SK-N-SH (cell line): Measurements from ENCODE around the gene RAB30. TPM values are rescaled to one million over a fixed set of nuclear protein-coding genes. Genes with fewer than 3 reads are reported as not detected.

Source experiments
- CTCF ChIA-PET: fragments of 300-600, 350-600 bp; formaldehyde crosslinking; extraction: SDS; loops from one replicate; lab custom pipeline; 2021; lab: Yijun Ruan, JAX
- POLR2A ChIA-PET: fragments of 350-600 bp; sonication (Branson Sonifier 250); formaldehyde crosslinking; extraction: SDS; loops from one replicate; lab custom pipeline; 2020; ENCODE audit warnings: antibody characterized with exemption, inconsistent platforms; lab: Yijun Ruan, JAX
- DNase-seq: peaks from one replicate; pipeline ENCODE4 v3.0.0; 2012
- H2AFZ ChIP-seq: fragments of 200-600 bp; sonication (generic); 2 replicates; pipeline ENCODE4 v1.8.1; 2016; ENCODE audit warnings: antibody characterized with exemption, mild to moderate bottlenecking, low read depth
- H3F3A ChIP-seq: fragments of 200-600 bp; sonication (generic); replicated peaks from 2 replicates; pipeline ENCODE3; 2016; ENCODE audit warnings: antibody characterized with exemption, mild to moderate bottlenecking; ENCODE audit not compliant: insufficient read depth
- H3K27ac ChIP-seq, 2 experiments: fragments of 200-500 bp in 1 of 2; fragments of 200-600 bp in 1 of 2; sonication (Bioruptor generic) in 1 of 2; sonication (generic), shearing (Covaris generic) in 1 of 2; 2 replicates each; pipeline versions ENCODE4 v1.5.1 to v1.6.1; 2014 to 2016; ENCODE audit warnings: low read depth in 2 of 2, inconsistent platforms in 1 of 2, low read length in 1 of 2, mild to moderate bottlenecking in 1 of 2, mixed read lengths in 1 of 2
- H3K27me3 ChIP-seq: fragments of 200-600 bp; sonication (generic), shearing (Covaris generic); 2 replicates; pipeline ENCODE4 v1.6.1; 2016; ENCODE audit warnings: mixed run types; ENCODE audit not compliant: insufficient read depth
- H3K36me3 ChIP-seq, 2 experiments: fragments of 200-500 bp in 1 of 2; fragments of 200-600 bp in 1 of 2; sonication (Bioruptor generic) in 1 of 2; sonication (generic) in 1 of 2; replicated peaks in 1 of 2; 2 replicates each; pipeline versions ENCODE3 to v1.5.1; 2014 to 2016; ENCODE audit warnings: low read length in 1 of 2, mild to moderate bottlenecking in 1 of 2; ENCODE audit not compliant: insufficient read depth in 2 of 2, control insufficient read depth in 1 of 2
- H3K4me1 ChIP-seq, 2 experiments: fragments of 200-500 bp in 1 of 2; fragments of 200-600 bp in 1 of 2; sonication (Bioruptor generic) in 1 of 2; sonication (generic), shearing (Covaris generic) in 1 of 2; 2 replicates each; pipeline versions ENCODE4 v1.5.1 to v1.6.1; 2014 to 2016; ENCODE audit warnings: low read depth in 1 of 2, low read length in 1 of 2, mixed run types in 1 of 2; ENCODE audit not compliant: insufficient read depth in 2 of 2, control insufficient read depth in 1 of 2
- H3K4me2 ChIP-seq: fragments of 200-600 bp; sonication (generic), shearing (Covaris generic); 2 replicates; pipeline ENCODE4 v1.6.1; 2017; ENCODE audit warnings: mixed run types
- H3K4me3 ChIP-seq, 2 experiments: fragments of 200-500 bp in 1 of 2; fragments of 200-600 bp in 1 of 2; sonication (Bioruptor generic) in 1 of 2; sonication (generic), shearing (Covaris generic) in 1 of 2; 2 replicates each; pipeline versions ENCODE4 v1.5.1 to v1.8.1; 2014 to 2016; ENCODE audit warnings: low read depth in 2 of 2, inconsistent platforms in 1 of 2, low read length in 1 of 2, mild to moderate bottlenecking in 1 of 2, mixed read lengths in 1 of 2, moderate library complexity in 1 of 2
- H3K79me2 ChIP-seq: fragments of 200-600 bp; sonication (generic); 2 replicates; pipeline ENCODE4 v1.8.1; 2017; ENCODE audit warnings: mild to moderate bottlenecking; ENCODE audit not compliant: insufficient read depth
- H3K9ac ChIP-seq: fragments of 200-600 bp; sonication (generic); 2 replicates; pipeline ENCODE4 v1.6.1; 2017; ENCODE audit warnings: mixed run types
- H3K9me2 ChIP-seq: fragments of 200-600 bp; sonication (generic); 2 replicates; pipeline ENCODE4 v1.6.1; 2017; ENCODE audit warnings: mixed run types
- H3K9me3 ChIP-seq: fragments of 200-600 bp; sonication (generic); 2 replicates; pipeline ENCODE4 v1.6.1; 2017; ENCODE audit warnings: mixed run types, mild to moderate bottlenecking, moderate library complexity
- H4K20me1 ChIP-seq: fragments of 200-600 bp; sonication (generic); 2 replicates; pipeline ENCODE4 v1.6.1; 2017; ENCODE audit warnings: mild to moderate bottlenecking, mixed run types; ENCODE audit not compliant: insufficient read depth
- EP300 ChIP-seq, 2 experiments: IDR thresholded peaks; 2 replicates each; pipeline versions ENCODE4 v1.4.0 to v1.6.1; 2012; ENCODE audit warnings: borderline replicate concordance in 1 of 2, low read depth in 1 of 2, low read length in 1 of 2
- FOXM1 ChIP-seq: IDR thresholded peaks from 2 replicates; pipeline ENCODE4 v1.4.0; 2012; ENCODE audit warnings: low read depth, mild to moderate bottlenecking
- GABPA ChIP-seq: IDR thresholded peaks from 2 replicates; pipeline ENCODE4 v1.4.0; 2012; ENCODE audit warnings: low read depth, mild to moderate bottlenecking
- GATA2 ChIP-seq: sonication (generic); formaldehyde crosslinking; IDR thresholded peaks from 2 replicates; pipeline ENCODE4 v1.5.0; 2020; ENCODE audit warnings: mild to moderate bottlenecking, missing genetic modification reagents
- NFIC ChIP-seq: IDR thresholded peaks from 2 replicates; pipeline ENCODE4 v1.4.0; 2012; ENCODE audit warnings: borderline replicate concordance
- POLR2AphosphoS5 ChIP-seq: IDR thresholded peaks from 2 replicates; pipeline ENCODE4 v1.6.1; 2012; ENCODE audit warnings: low read depth, low read length
- RCOR1 ChIP-seq: fragments of 150-350 bp; IDR thresholded peaks from 2 replicates; pipeline ENCODE4 v1.6.1; 2017; ENCODE audit warnings: antibody characterized with exemption, low read length
- SIN3A ChIP-seq: IDR thresholded peaks from 2 replicates; pipeline ENCODE4 v1.6.1; 2012; ENCODE audit warnings: low read depth, mild to moderate bottlenecking, low read length, moderate library complexity, borderline replicate concordance
- TCF12 ChIP-seq: IDR thresholded peaks from 2 replicates; pipeline ENCODE4 v1.4.0; 2012
- WGBS: methylation state at CpG from one replicate; pipeline ENCODE4 v1.1.6; 2017; ENCODE audit warnings: low lambda C conversion rate; 5-methylcytosine and 5-hydroxymethylcytosine counted together
- polyA plus RNA-seq, 3 experiments: library from polyadenylated mRNA; depleted of rRNA; stranded (reverse); fragments of >200 nt; gene quantifications; 2 replicates each; pipeline ENCODE4 v1.2.3, GENCODE V29; 2012
- TF ChIP-seq, protein P1 (sequence below): fragments of 200-600 bp; sonication (generic); IDR thresholded peaks from 2 replicates; pipeline ENCODE4 v1.6.1; 2017; ENCODE audit warnings: antibody characterized with exemption, mild to moderate bottlenecking, moderate library complexity

RAB30 gene
- polyA plus RNA-seq, 1 of the 3 experiments (the other 2 are of a cell fraction) = 3.3 TPM

DNA sequence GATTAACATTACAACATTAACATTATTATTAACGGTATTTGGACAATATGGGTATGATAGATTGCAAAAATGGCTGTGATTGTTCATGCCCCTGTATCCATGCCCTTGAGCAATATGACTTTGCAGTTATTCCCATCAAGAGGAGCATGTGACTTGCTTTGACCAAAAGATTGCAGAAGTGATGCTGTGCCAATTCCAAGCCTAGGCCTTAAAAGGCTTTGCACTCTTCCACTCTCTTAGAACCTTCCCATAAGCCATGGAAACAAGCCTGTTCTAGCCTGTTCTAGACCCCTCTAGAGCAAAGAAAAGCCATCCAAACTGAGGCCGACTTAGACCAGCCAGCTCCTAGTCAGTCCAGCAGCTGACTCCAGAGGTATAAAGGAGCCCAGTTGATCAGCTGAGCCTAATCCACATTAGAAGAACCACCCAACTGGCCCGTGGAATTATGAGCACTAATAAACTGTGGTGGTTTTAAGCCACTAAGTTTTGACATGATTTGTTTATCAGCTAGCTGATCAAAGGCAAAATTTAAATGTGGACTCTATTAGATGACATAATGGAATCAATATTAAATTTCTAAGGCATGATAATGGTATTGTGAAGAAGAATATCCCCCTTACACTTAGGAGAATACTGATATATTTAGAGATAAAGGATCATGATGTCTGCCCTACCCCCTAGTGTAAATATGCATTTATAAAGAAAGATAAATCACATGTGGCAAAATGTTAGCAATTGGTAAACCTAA, 28.6 kb downstream of the RAB30 start:
- POLR2A ChIA-PET = no interaction called here
- peaks cover 43% of the 10 kb centered on the region for H3K79me2 ChIP-seq

DNA sequence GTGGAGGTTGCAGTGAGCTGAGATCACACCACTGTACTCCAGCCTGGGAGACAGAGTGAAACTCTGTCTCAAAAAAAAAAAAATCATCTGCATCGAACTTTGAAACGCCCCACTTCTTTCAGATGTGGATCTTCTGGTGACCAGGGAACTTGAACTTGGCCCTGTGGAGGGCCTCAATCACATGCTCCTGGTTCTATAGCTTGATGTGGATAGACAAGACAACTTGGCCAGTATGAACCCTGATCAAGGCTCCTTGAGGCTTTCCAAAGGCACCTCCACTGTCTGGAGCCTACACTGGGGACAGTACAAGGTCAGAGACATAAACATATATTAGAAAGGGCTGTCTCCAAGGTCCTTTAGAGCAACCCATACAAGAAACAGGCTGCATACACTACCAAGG, 30.6 kb downstream of the RAB30 start:
- H3K27ac ChIP-seq = no peak overlapping the region
- H2AFZ ChIP-seq = no peak overlapping the region
- H3K4me3 ChIP-seq = no peak overlapping the region
- no peak overlapping the region for H3K9ac ChIP-seq
- H3F3A ChIP-seq = peaks cover 14% of the 10 kb centered on the region
- H3K4me1 ChIP-seq = peaks cover 8 to 16% of the 10 kb centered on the region in 2 experiments; a peak in 2 of 4 replicates
- CTCF ChIA-PET = interaction anchor here (1.2 kb wide), 1 partner anchor 11 kb away, joined by 4 read pairs; no protein-coding TSS in a partner anchor
- no peak for DNase-seq
- peaks cover 36% of the 10 kb centered on the region for H3K79me2 ChIP-seq
- no peak overlapping the region for H3K4me2 ChIP-seq
- H4K20me1 ChIP-seq = no peaks in the 10 kb centered on the region
- H3K9me3 ChIP-seq = no peaks in the 10 kb centered on the region
- TF ChIP-seq POLR2AphosphoS5 (no peak), GABPA (no peak), NFIC (no peak)
- TF ChIP-seq, protein P1, sequence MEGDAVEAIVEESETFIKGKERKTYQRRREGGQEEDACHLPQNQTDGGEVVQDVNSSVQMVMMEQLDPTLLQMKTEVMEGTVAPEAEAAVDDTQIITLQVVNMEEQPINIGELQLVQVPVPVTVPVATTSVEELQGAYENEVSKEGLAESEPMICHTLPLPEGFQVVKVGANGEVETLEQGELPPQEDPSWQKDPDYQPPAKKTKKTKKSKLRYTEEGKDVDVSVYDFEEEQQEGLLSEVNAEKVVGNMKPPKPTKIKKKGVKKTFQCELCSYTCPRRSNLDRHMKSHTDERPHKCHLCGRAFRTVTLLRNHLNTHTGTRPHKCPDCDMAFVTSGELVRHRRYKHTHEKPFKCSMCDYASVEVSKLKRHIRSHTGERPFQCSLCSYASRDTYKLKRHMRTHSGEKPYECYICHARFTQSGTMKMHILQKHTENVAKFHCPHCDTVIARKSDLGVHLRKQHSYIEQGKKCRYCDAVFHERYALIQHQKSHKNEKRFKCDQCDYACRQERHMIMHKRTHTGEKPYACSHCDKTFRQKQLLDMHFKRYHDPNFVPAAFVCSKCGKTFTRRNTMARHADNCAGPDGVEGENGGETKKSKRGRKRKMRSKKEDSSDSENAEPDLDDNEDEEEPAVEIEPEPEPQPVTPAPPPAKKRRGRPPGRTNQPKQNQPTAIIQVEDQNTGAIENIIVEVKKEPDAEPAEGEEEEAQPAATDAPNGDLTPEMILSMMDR = no peak
- H3K9me2 ChIP-seq = no peaks in the 10 kb centered on the region
- H3K36me3 ChIP-seq = no peaks in the 10 kb centered on the region
- WGBS = 91% methylated on average over 2 of the region's 2 CpGs
- no peaks in the 10 kb centered on the region for H3K27me3 ChIP-seq
- POLR2A ChIA-PET = no interaction called here

More for the DNA sequence above, 28.6 kb downstream of the RAB30 start:
- CTCF ChIA-PET = interaction anchor here (1.7 kb wide), 1 partner anchor 44 kb away, joined by 3 read pairs; no protein-coding TSS in a partner anchor
- Histone ChIP-seq H3K9me3 (no peaks in the 10 kb centered on the region), H3K4me1 (peaks cover 7 to 17% of the 10 kb centered on the region in 2 experiments; a peak in 2 of 4 replicates), H3K9ac (no peak overlapping the region), H3K27ac (no peak overlapping the region), H3K36me3 (no peaks in the 10 kb centered on the region), H3K27me3 (no peaks in the 10 kb centered on the region), H3K9me2 (no peaks in the 10 kb centered on the region), H2AFZ (no peak overlapping the region), H4K20me1 (no peaks in the 10 kb centered on the region), H3F3A (peaks cover 15% of the 10 kb centered on the region), H3K4me3 (no peak overlapping the region), H3K4me2 (no peak overlapping the region)
- no peak for DNase-seq
- 65% methylated on average over 3 of the region's 3 CpGs for WGBS
- TF ChIP-seq TCF12 (0 out of 2 replicates have a peak, but pooled peaks have one; percentile 18), FOXM1 (no peak), EP300 (IDR thresholded peaks at IDR 0.05; ENCODE audit: borderline replicate concordance in 1 of 2, low read depth in 1 of 2, low read length in 1 of 2) (no peak), GATA2 (CRISPR knock-in tag) (peak; percentile 45)

DNA sequence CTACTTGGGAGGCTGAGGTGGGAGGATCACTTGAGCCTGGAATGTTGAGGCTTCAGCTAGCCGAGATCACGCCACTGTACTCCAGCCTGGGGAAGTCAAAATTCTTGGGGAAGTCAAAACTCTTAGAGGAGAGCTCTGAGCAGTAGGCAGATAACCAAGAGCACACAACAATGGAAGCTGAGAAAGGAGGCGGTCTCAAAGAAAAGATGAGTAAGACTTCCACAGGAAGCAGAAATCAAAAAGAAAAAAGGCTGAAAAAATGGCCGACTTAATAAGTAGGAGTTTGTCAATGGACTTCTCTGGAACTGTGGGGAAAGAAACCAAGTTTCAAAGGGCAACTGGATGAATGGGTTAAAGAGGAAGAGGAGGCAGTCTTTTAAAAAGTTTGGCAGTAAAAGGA, 32.1 kb downstream of the RAB30 start:
- peaks cover 15 to 20% of the 10 kb centered on the region in 2 experiments; a peak in 3 of 4 replicates for H3K4me1 ChIP-seq
- WGBS = 98% methylated on average over 4 of the region's 4 CpGs
- POLR2A ChIA-PET = no interaction called here
- no peaks in the 10 kb centered on the region for H3K9me3 ChIP-seq
- no peak overlapping the region for H3K9ac ChIP-seq
- no peaks in the 10 kb centered on the region for H3K27me3 ChIP-seq
- TF ChIP-seq RCOR1 (no peak), SIN3A (no peak), POLR2AphosphoS5 (no peak)
- H3K4me3 ChIP-seq = no peak overlapping the region
- H3K79me2 ChIP-seq = peaks cover 45% of the 10 kb centered on the region
- H3F3A ChIP-seq = peaks cover 11% of the 10 kb centered on the region
- no peaks in the 10 kb centered on the region for H3K36me3 ChIP-seq
- no peak overlapping the region for H3K27ac ChIP-seq
- H2AFZ ChIP-seq = no peak overlapping the region
- no peak overlapping the region for H3K4me2 ChIP-seq
- no peaks in the 10 kb centered on the region for H4K20me1 ChIP-seq
- no peaks in the 10 kb centered on the region for H3K9me2 ChIP-seq
- DNase-seq = no peak
- CTCF ChIA-PET = interaction anchor here (1.1 kb wide), 1 partner anchor 172 kb away, joined by 3 read pairs; no protein-coding TSS in a partner anchor
